GM19043 (cell line): Measurements from ENCODE around the gene TPRX2.
"Not testable (repeated sequence)": the region's sequence is repeated elsewhere in the genome, so short reads cannot be mapped to it uniquely, and the experiment has no call there.

Experiments used
- ATAC-seq: cut with Tn5 transposase; IDR thresholded peaks from one replicate; pipeline ENCODE4 v1.9.1; 2021; ENCODE audit warnings: low read depth; ENCODE audit not compliant: unreplicated experiment

TPRX2 gene

GRCh38 chr19:47858646-47859285 lies at the start of gene TPRX2:
Gene TPRX2 (plus strand): TSS chr19:47859235. CDS start chr19:47859247, 12 bp downstream.
- ATAC-seq: not testable (repeated sequence)

GRCh38 chr19:47813304-47813994 lies 45.6 kb upstream of the TPRX2 start:
- ATAC-seq: no peak

DNA sequence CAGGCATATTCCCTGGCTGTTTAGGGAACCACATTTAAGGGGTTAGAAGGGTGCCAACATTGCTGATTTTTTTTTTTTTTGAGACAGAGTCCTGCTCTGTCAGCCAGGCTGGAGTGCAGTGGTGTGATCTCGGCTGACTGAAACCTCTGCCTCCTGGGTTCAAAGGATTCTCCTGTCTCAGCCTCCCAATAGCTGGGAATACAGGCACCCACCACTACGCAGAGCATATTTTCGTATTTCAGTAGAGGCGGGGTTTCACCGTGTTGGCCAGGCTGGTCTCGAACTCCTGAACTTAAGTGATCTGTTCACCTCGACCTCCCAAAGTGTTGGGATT lies 45.1 kb upstream of the TPRX2 start:
- no peak for ATAC-seq

GRCh38 chr19:47816270-47816669 lies 42.8 kb upstream of the TPRX2 start:
- ATAC-seq: not testable (repeated sequence)

- not testable (repeated sequence) for ATAC-seq
Observed at GRCh38 chr19:47818221-47818620, 40.8 kb upstream of the TPRX2 start.

DNA sequence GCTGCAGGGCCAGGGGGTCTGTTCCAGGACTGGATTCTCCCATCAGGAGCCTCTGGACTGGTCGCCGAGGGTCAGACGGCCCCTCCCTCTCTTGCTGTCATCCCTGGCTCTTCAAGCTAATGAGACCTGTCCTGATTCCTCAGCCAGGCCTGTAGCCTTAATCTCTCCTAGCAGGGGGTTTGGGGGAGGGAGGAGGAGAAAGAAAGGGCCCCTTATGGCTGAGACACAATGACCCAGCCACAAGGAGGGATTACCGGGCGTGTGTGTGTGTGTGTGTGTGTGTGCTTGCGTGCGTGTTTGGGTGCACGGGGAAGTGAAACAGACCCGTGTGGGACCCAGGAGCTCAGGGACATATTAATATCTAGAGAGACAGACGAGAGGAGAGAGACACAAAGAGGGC lies 39.2 kb upstream of the TPRX2 start:
- no peak for ATAC-seq

- no peak for ATAC-seq
Observed at GRCh38 chr19:47820410-47820809, 38.6 kb upstream of the TPRX2 start.

- ATAC-seq: no peak
Observed at GRCh38 chr19:47821460-47822020, 37.5 kb upstream of the TPRX2 start, which contains the start of gene CRX. Gene CRX (plus strand): TSS chr19:47821937. CDS start chr19:47834444, 12,507 bp downstream.

DNA sequence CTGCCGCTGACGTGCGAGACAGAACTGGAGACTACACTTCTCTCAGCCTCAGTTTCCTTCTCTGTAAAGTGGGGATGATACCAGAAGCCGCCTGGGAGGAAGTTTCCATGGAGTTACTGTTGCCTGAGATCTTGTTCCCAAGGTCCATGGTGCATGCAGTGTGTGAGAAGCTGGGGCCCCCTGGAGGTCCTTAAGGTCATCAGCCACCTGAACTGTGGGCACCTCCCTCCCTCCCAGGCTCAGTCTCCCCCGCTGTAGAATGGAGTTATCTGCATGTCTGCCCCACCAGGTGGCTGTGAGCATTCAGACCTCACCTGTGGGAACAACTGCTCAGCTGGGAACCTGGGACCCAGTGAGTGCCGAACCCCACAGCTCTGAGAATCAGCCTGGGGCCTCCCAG lies 34.6 kb upstream of the TPRX2 start:
- no peak for ATAC-seq

GRCh38 chr19:47826800-47827199 lies 32.2 kb upstream of the TPRX2 start:
- no peak for ATAC-seq

- ATAC-seq: no peak
Observed at GRCh38 chr19:47832723-47833122, 26.3 kb upstream of the TPRX2 start.

GRCh38 chr19:47836038-47836437 lies 23.0 kb upstream of the TPRX2 start:
- ATAC-seq: no peak

DNA sequence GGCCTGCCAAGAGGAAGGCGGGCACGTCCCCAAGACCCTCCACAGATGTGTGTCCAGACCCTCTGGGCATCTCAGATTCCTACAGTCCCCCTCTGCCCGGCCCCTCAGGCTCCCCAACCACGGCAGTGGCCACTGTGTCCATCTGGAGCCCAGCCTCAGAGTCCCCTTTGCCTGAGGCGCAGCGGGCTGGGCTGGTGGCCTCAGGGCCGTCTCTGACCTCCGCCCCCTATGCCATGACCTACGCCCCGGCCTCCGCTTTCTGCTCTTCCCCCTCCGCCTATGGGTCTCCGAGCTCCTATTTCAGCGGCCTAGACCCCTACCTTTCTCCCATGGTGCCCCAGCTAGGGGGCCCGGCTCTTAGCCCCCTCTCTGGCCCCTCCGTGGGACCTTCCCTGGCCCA lies 19.6 kb upstream of the TPRX2 start:
- ATAC-seq: no peak

DNA sequence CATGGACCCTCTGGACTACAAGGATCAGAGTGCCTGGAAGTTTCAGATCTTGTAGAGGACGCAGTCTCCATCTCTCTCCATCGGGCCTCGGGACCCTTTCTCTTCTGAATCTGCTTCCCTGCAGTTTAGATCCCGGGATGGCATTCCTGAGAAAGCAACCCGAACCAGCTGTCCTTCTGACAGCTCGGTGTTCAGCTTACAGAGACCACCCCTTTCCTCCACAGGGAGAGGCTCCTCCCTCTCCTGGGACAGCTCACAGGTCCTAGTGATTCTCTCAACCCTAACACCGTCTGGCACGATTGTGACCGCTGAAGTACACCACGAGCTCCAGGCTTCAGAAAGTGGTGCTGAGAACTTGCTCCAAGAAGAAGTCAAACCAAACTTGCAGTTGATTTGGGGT lies 19.1 kb upstream of the TPRX2 start:
- no peak for ATAC-seq

- no peak for ATAC-seq
Observed at GRCh38 chr19:47842941-47843340, 16.1 kb upstream of the TPRX2 start.

DNA sequence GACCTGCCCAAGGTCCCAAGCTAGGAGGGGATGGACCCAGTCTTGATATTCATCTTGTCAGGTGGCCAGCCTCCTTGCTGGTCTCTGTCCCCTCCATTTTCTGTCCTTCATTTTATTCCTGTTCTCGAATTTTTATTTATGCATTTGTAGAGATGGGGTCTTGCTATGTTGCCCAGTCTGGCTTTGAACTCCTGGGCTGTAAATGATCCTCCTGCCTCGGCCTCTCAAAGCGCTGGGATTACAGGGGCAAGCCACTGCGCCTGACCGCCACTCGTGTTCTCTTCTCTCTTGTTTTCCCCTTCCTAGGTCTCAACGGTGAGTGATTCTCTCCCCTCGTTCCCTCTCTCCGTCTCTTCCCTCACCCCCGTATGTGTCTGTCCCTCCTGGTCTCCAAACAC lies 10.6 kb upstream of the TPRX2 start:
- ATAC-seq: no peak

DNA sequence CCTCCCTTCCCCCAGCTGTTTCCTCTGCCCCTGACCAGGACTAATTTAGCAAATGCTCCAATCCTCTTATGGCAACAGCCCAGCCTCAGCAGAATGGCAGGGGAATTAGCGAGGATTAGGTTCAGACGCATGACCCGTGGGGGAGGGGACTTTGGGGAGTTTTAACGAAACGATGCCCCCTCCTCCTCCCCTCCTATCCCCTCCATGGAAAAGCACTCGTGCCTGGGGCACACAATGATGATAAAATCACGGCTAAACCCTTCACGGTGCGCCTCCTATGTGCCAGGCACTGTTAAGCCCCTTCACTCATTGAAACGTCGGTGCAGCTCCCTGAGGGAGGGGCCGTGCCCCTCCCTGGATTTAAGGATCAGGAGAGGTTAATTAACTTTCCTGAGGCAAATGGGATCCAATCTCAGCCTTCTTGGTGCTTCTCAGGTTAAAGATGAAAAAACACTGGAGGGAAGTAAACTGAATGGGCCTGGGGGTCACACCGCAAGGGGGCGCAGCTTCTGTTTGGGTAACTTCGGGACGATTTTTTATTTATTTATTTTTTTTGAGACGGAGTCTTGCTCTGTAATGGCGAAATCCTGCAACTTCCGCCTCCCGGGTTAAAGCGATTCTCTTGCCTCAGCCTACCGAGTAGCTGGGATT lies 10.1 kb upstream of the TPRX2 start:
- ATAC-seq: no peak

DNA sequence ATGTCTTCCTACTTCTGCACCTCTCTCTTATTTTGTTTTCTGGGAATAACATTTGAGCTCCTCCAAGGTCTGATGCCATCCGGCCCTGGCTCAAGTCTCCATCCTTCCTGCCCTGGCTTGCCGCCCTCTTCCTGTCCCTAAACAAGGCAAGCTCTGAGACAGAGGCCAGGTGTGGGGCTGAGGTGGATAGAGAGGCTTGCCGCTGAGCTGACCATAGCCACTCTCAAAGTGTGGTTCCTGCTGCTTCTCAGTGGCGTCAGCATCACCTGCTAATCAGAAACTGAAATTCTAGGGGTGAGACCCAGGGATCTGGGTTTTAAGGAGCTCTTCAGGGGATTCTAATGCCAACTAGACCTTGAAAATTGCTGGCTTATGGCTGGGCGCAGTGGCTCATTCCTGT lies 6.0 kb upstream of the TPRX2 start:
- no peak for ATAC-seq

GRCh38 chr19:47854459-47854858 lies 4.6 kb upstream of the TPRX2 start:
- ATAC-seq: no peak

DNA sequence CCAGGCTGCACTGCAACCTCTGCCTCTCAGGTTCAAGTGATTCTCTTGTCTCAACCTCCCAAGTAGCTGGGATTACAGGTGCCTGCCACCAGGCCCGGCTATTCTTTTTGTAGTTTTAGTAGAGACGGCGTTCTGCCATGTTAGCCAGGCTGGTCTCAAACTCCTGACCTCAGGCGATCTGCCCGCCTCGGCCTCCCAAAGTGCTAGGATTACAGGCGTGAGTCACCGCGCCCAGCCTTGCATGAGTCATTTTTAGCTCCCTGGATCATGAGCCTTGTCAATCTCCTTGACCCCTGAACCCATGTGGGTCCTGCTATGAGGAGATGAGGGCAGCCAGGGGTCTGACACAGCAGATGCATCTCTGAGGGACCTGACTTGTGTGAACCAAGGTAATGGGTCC lies 804 bp upstream of the TPRX2 start:
- ATAC-seq: not testable (repeated sequence)

- ATAC-seq: not testable (repeated sequence)
Observed at GRCh38 chr19:47859838-47860237, 803 bp downstream of the TPRX2 start.
